SK-N-SH (cell line): ENCODE results near the gene LAMC2. TPM values are rescaled to one million over a fixed set of nuclear protein-coding genes. Genes with fewer than 3 reads are reported as not detected.

ENCODE experiments used
- CTCF ChIA-PET: fragments of 300-600, 350-600 bp; formaldehyde crosslinking; extraction: SDS; loops from one replicate; lab custom pipeline; 2021; lab: Yijun Ruan, JAX
- POLR2A ChIA-PET: fragments of 350-600 bp; sonication (Branson Sonifier 250); formaldehyde crosslinking; extraction: SDS; loops from one replicate; lab custom pipeline; 2020; ENCODE audit warnings: antibody characterized with exemption, inconsistent platforms; lab: Yijun Ruan, JAX
- DNase-seq: peaks from one replicate; pipeline ENCODE4 v3.0.0; 2012
- H2AFZ ChIP-seq: fragments of 200-600 bp; sonication (generic); 2 replicates; pipeline ENCODE4 v1.8.1; 2016; ENCODE audit warnings: antibody characterized with exemption, mild to moderate bottlenecking, low read depth
- H3F3A ChIP-seq: fragments of 200-600 bp; sonication (generic); replicated peaks from 2 replicates; pipeline ENCODE3; 2016; ENCODE audit warnings: antibody characterized with exemption, mild to moderate bottlenecking; ENCODE audit not compliant: insufficient read depth
- H3K27ac ChIP-seq, 2 experiments: fragments of 200-500 bp in 1 of 2; fragments of 200-600 bp in 1 of 2; sonication (Bioruptor generic) in 1 of 2; sonication (generic), shearing (Covaris generic) in 1 of 2; 2 replicates each; pipeline versions ENCODE4 v1.5.1 to v1.6.1; 2014 to 2016; ENCODE audit warnings: low read depth in 2 of 2, inconsistent platforms in 1 of 2, low read length in 1 of 2, mild to moderate bottlenecking in 1 of 2, mixed read lengths in 1 of 2
- H3K27me3 ChIP-seq: fragments of 200-600 bp; sonication (generic), shearing (Covaris generic); 2 replicates; pipeline ENCODE4 v1.6.1; 2016; ENCODE audit warnings: mixed run types; ENCODE audit not compliant: insufficient read depth
- H3K36me3 ChIP-seq, 2 experiments: fragments of 200-500 bp in 1 of 2; fragments of 200-600 bp in 1 of 2; sonication (Bioruptor generic) in 1 of 2; sonication (generic) in 1 of 2; replicated peaks in 1 of 2; 2 replicates each; pipeline versions ENCODE3 to v1.5.1; 2014 to 2016; ENCODE audit warnings: low read length in 1 of 2, mild to moderate bottlenecking in 1 of 2; ENCODE audit not compliant: insufficient read depth in 2 of 2, control insufficient read depth in 1 of 2
- H3K4me1 ChIP-seq, 2 experiments: fragments of 200-500 bp in 1 of 2; fragments of 200-600 bp in 1 of 2; sonication (Bioruptor generic) in 1 of 2; sonication (generic), shearing (Covaris generic) in 1 of 2; 2 replicates each; pipeline versions ENCODE4 v1.5.1 to v1.6.1; 2014 to 2016; ENCODE audit warnings: low read depth in 1 of 2, low read length in 1 of 2, mixed run types in 1 of 2; ENCODE audit not compliant: insufficient read depth in 2 of 2, control insufficient read depth in 1 of 2
- H3K4me2 ChIP-seq: fragments of 200-600 bp; sonication (generic), shearing (Covaris generic); 2 replicates; pipeline ENCODE4 v1.6.1; 2017; ENCODE audit warnings: mixed run types
- H3K4me3 ChIP-seq, 2 experiments: fragments of 200-500 bp in 1 of 2; fragments of 200-600 bp in 1 of 2; sonication (Bioruptor generic) in 1 of 2; sonication (generic), shearing (Covaris generic) in 1 of 2; 2 replicates each; pipeline versions ENCODE4 v1.5.1 to v1.8.1; 2014 to 2016; ENCODE audit warnings: low read depth in 2 of 2, inconsistent platforms in 1 of 2, low read length in 1 of 2, mild to moderate bottlenecking in 1 of 2, mixed read lengths in 1 of 2, moderate library complexity in 1 of 2
- H3K79me2 ChIP-seq: fragments of 200-600 bp; sonication (generic); 2 replicates; pipeline ENCODE4 v1.8.1; 2017; ENCODE audit warnings: mild to moderate bottlenecking; ENCODE audit not compliant: insufficient read depth
- H3K9ac ChIP-seq: fragments of 200-600 bp; sonication (generic); 2 replicates; pipeline ENCODE4 v1.6.1; 2017; ENCODE audit warnings: mixed run types
- H3K9me2 ChIP-seq: fragments of 200-600 bp; sonication (generic); 2 replicates; pipeline ENCODE4 v1.6.1; 2017; ENCODE audit warnings: mixed run types
- H3K9me3 ChIP-seq: fragments of 200-600 bp; sonication (generic); 2 replicates; pipeline ENCODE4 v1.6.1; 2017; ENCODE audit warnings: mixed run types, mild to moderate bottlenecking, moderate library complexity
- H4K20me1 ChIP-seq: fragments of 200-600 bp; sonication (generic); 2 replicates; pipeline ENCODE4 v1.6.1; 2017; ENCODE audit warnings: mild to moderate bottlenecking, mixed run types; ENCODE audit not compliant: insufficient read depth
- CHD2 ChIP-seq: fragments of 150-350 bp; IDR thresholded peaks from 2 replicates; pipeline ENCODE4 v1.6.1; 2018; ENCODE audit warnings: low read length; ENCODE audit not compliant: partially characterized antibody
- CTCF ChIP-seq: fragments of 200-600 bp; sonication (generic); IDR thresholded peaks from 2 replicates; pipeline ENCODE4 v1.6.1; 2017; ENCODE audit warnings: antibody characterized with exemption, mild to moderate bottlenecking, moderate library complexity
- ELF1 ChIP-seq: IDR thresholded peaks from 2 replicates; pipeline ENCODE4 v1.4.0; 2012
- EP300 ChIP-seq, 2 experiments: IDR thresholded peaks; 2 replicates each; pipeline versions ENCODE4 v1.4.0 to v1.6.1; 2012; ENCODE audit warnings: borderline replicate concordance in 1 of 2, low read depth in 1 of 2, low read length in 1 of 2
- EZH2phosphoT487 ChIP-seq: fragments of 200-600 bp; sonication (generic); IDR thresholded peaks from 2 replicates; pipeline ENCODE4 v1.6.1; 2017; ENCODE audit warnings: low read depth, mixed run types, mild to moderate bottlenecking, antibody characterized with exemption, moderate library complexity, borderline replicate concordance
- GABPA ChIP-seq: IDR thresholded peaks from 2 replicates; pipeline ENCODE4 v1.4.0; 2012; ENCODE audit warnings: low read depth, mild to moderate bottlenecking
- IRF3 ChIP-seq: fragments of 150-350 bp; IDR thresholded peaks from 2 replicates; pipeline ENCODE4 v1.6.1; 2016; ENCODE audit warnings: mild to moderate bottlenecking, low read depth, low read length
- JUND ChIP-seq: IDR thresholded peaks from 2 replicates; pipeline ENCODE4 v1.4.0; 2012
- MAX ChIP-seq: IDR thresholded peaks from 2 replicates; pipeline ENCODE4 v1.4.0; 2012; ENCODE audit warnings: low read depth
- MEF2A ChIP-seq: IDR thresholded peaks from 2 replicates; pipeline ENCODE4 v1.4.0; 2012; ENCODE audit warnings: low read depth, borderline replicate concordance
- NRF1 ChIP-seq: IDR thresholded peaks from 2 replicates; pipeline ENCODE4 v1.6.1; 2012; ENCODE audit warnings: low read depth, mild to moderate bottlenecking, low read length
- POLR2AphosphoS5 ChIP-seq: IDR thresholded peaks from 2 replicates; pipeline ENCODE4 v1.6.1; 2012; ENCODE audit warnings: low read depth, low read length
- RAD21 ChIP-seq: IDR thresholded peaks from 2 replicates; pipeline ENCODE4 v1.6.1; 2012; ENCODE audit warnings: mild to moderate bottlenecking, low read length
- REST ChIP-seq: IDR thresholded peaks from 2 replicates; pipeline ENCODE4 v1.6.1; 2012; ENCODE audit warnings: mild to moderate bottlenecking, low read depth, low read length, moderate library complexity
- RXRA ChIP-seq: IDR thresholded peaks from 2 replicates; pipeline ENCODE4 v1.4.0; 2012; ENCODE audit warnings: low read depth, mild to moderate bottlenecking, borderline replicate concordance
- SMC3 ChIP-seq: IDR thresholded peaks from 2 replicates; pipeline ENCODE4 v1.6.1; 2012; ENCODE audit warnings: low read depth, low read length, improper control_type of control experiment
- TAF1 ChIP-seq: IDR thresholded peaks from 2 replicates; pipeline ENCODE4 v1.6.1; 2012; ENCODE audit warnings: low read depth, mild to moderate bottlenecking, low read length, moderate library complexity, borderline replicate concordance
- TEAD4 ChIP-seq: IDR thresholded peaks from 2 replicates; pipeline ENCODE4 v1.4.0; 2012; ENCODE audit warnings: mild to moderate bottlenecking, borderline replicate concordance; ENCODE audit not compliant: insufficient read depth
- USF1 ChIP-seq: IDR thresholded peaks from 2 replicates; pipeline ENCODE4 v1.4.0; 2012; ENCODE audit warnings: low read depth, borderline replicate concordance
- YY1 ChIP-seq: IDR thresholded peaks from 2 replicates; pipeline ENCODE4 v1.4.0; 2012; ENCODE audit warnings: low read depth, mild to moderate bottlenecking
- WGBS: methylation state at CpG from one replicate; pipeline ENCODE4 v1.1.6; 2017; ENCODE audit warnings: low lambda C conversion rate; 5-methylcytosine and 5-hydroxymethylcytosine counted together
- polyA plus RNA-seq, 3 experiments: library from polyadenylated mRNA; depleted of rRNA; stranded (reverse); fragments of >200 nt; gene quantifications; 2 replicates each; pipeline ENCODE4 v1.2.3, GENCODE V29; 2012

Gene LAMC2
- polyA plus RNA-seq, 1 of the 3 experiments (the other 2 are of a cell fraction) = 0.15 TPM

- TF ChIP-seq YY1 (no peak), ELF1 (no peak), GABPA (no peak), EP300 (IDR thresholded peaks at IDR 0.05; ENCODE audit: borderline replicate concordance in 1 of 2, low read depth in 1 of 2, low read length in 1 of 2) (no peak), REST (no peak), TAF1 (no peak), MAX (no peak), TEAD4 (no peak), USF1 (no peak), NRF1 (no peak), RAD21 (no peak), EZH2phosphoT487 (no peak), RXRA (no peak), SMC3 (no peak), MEF2A (no peak), CHD2 (no peak), IRF3 (no peak), CTCF (no peak), POLR2AphosphoS5 (no peak), JUND (no peak)
- POLR2A ChIA-PET = no interaction called here
- Histone ChIP-seq H3F3A (no peaks in the 10 kb centered on the region), H3K4me1 (peaks cover 0 to 3% of the 10 kb centered on the region in 2 experiments; a peak in 1 of 4 replicates), H3K9me2 (no peaks in the 10 kb centered on the region), H2AFZ (no peak overlapping the region), H4K20me1 (no peaks in the 10 kb centered on the region), H3K27ac (no peak overlapping the region), H3K79me2 (no peaks in the 10 kb centered on the region), H3K27me3 (no peaks in the 10 kb centered on the region), H3K9me3 (no peaks in the 10 kb centered on the region), H3K4me2 (no peak overlapping the region), H3K9ac (no peak overlapping the region), H3K4me3 (no peak overlapping the region), H3K36me3 (no peaks in the 10 kb centered on the region)
- CTCF ChIA-PET = interaction anchor here (4.7 kb wide), 1 partner anchor 11 kb away, joined by 25 read pairs; no protein-coding TSS in a partner anchor
- 77% methylated on average over 2 of the region's 4 CpGs for WGBS
- no peak for DNase-seq
Observed at GRCh38 chr1:183215936-183216335, 29.9 kb downstream of the LAMC2 start.
